OCI-LY1 (cell line): ENCODE data around the gene SPPL2B.

Experiments
- H2AFZ ChIP-seq: fragments of 200-600 bp; sonication (generic), shearing (Covaris generic); 2 replicates; pipeline ENCODE4 v1.6.0; 2014; ENCODE audit warnings: antibody characterized with exemption, mild to moderate bottlenecking, low read length
- H3F3A ChIP-seq: fragments of 200-600 bp; sonication (generic), shearing (Covaris generic); 2 replicates; pipeline ENCODE4 v1.6.0; 2014; ENCODE audit warnings: mild to moderate bottlenecking, antibody characterized with exemption, low read length, moderate library complexity; ENCODE audit not compliant: insufficient read depth
- H3K27ac ChIP-seq: fragments of 200-600 bp; sonication (generic); 2 replicates; pipeline ENCODE4 v1.5.1; 2014; ENCODE audit warnings: low read length, mixed run types, mild to moderate bottlenecking, low read depth; ENCODE audit not compliant: poor library complexity, severe bottlenecking
- H3K27me3 ChIP-seq: fragments of 200-600 bp; sonication (generic); 2 replicates; pipeline ENCODE4 v1.6.0; 2014; ENCODE audit warnings: antibody characterized with exemption, mild to moderate bottlenecking, low read length, moderate library complexity; ENCODE audit not compliant: insufficient read depth
- H3K36me3 ChIP-seq: fragments of 200-600 bp; sonication (generic); 2 replicates; pipeline ENCODE4 v1.6.1; 2014; ENCODE audit warnings: mild to moderate bottlenecking, antibody characterized with exemption, low read length, moderate library complexity, mixed read lengths; ENCODE audit not compliant: insufficient read depth
- H3K4me1 ChIP-seq: fragments of 200-600 bp; sonication (generic); 2 replicates; pipeline ENCODE4 v1.5.1; 2014; ENCODE audit warnings: mild to moderate bottlenecking, low read length, moderate library complexity; ENCODE audit not compliant: insufficient read depth, severe bottlenecking
- H3K4me2 ChIP-seq: fragments of 200-600 bp; sonication (generic), shearing (Covaris generic); 2 replicates; pipeline ENCODE4 v1.6.1; 2014; ENCODE audit warnings: low read length
- H3K4me3 ChIP-seq: fragments of 200-600 bp; sonication (generic); 2 replicates; pipeline ENCODE4 v1.5.1; 2014; ENCODE audit warnings: low read length, low read depth, mild to moderate bottlenecking, mixed read lengths; ENCODE audit not compliant: poor library complexity, severe bottlenecking
- H3K79me2 ChIP-seq: fragments of 200-600 bp; shearing (Covaris generic); 2 replicates; pipeline ENCODE4 v1.6.1; 2016; ENCODE audit warnings: mixed run types, low read length, mixed read lengths; ENCODE audit not compliant: insufficient read depth
- H3K9ac ChIP-seq: fragments of 200-600 bp; sonication (generic), shearing (Covaris generic); 2 replicates; pipeline ENCODE4 v1.6.1; 2014; ENCODE audit warnings: mild to moderate bottlenecking, low read length, mixed read lengths
- H3K9me2 ChIP-seq: fragments of 200-600 bp; sonication (generic), shearing (Covaris generic); 2 replicates; pipeline ENCODE4 v1.6.1; 2014; ENCODE audit warnings: low read depth, mild to moderate bottlenecking, low read length, mixed read lengths
- H3K9me3 ChIP-seq: fragments of 200-600 bp; shearing (Covaris generic); 2 replicates; pipeline ENCODE4 v1.6.1; 2014; ENCODE audit warnings: low read length, mixed read lengths
- H4K20me1 ChIP-seq: fragments of 200-600 bp; sonication (generic), shearing (Covaris generic); 2 replicates; pipeline ENCODE4 v1.6.0; 2016; ENCODE audit warnings: mild to moderate bottlenecking, low read length; ENCODE audit not compliant: insufficient read depth
- EZH2 ChIP-seq: fragments of 200-600 bp; sonication (generic), shearing (Covaris generic); IDR thresholded peaks from 2 replicates; pipeline ENCODE4 v1.8.0; 2017; ENCODE audit warnings: borderline replicate concordance, mixed run types, mild to moderate bottlenecking, antibody characterized with exemption, low read length, moderate library complexity, mixed read lengths
- TF ChIP-seq, protein P1 (sequence below): fragments of 200-600 bp; sonication (generic), shearing (Covaris generic); IDR thresholded peaks from 2 replicates; pipeline ENCODE4 v1.5.1; 2017; ENCODE audit warnings: mild to moderate bottlenecking, antibody characterized with exemption, low read length, moderate library complexity, mixed read lengths

The SPPL2B gene

DNA sequence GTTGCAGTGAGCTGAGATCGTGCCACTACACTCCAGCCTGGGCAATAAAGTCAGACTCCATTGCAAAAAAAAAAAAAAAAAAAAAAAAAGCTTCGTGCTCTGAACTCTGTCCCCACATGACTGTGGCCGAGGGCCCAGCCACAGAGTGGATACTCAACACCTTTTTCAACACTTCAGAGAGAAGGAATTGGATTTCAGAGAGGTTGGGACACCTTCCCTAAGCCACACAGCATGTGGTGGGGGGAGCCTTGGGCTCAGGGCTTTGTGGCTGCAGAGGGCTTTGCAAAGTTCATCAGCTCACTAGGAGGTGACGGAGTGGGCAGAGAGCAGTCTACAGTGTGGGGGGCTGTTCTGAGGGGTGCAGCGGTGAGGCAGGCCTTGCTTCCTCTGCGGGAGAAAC lies 9.6 kb upstream of the SPPL2B start:
- Histone ChIP-seq H3K9me3 (peaks cover 11% of the 10 kb centered on the region), H3K4me2 (no peak overlapping the region), H2AFZ (no peak overlapping the region), H3K79me2 (no peaks in the 10 kb centered on the region), H3K4me3 (no peak overlapping the region), H3K9me2 (no peaks in the 10 kb centered on the region), H3K27ac (peak overlapping the region; percentile 50), H3K36me3 (peaks cover 37% of the 10 kb centered on the region), H3F3A (no peaks in the 10 kb centered on the region), H3K9ac (no peak overlapping the region), H4K20me1 (no peaks in the 10 kb centered on the region), H3K4me1 (peaks cover 37% of the 10 kb centered on the region), H3K27me3 (peaks cover 11% of the 10 kb centered on the region; the same call in 1 of the 2 replicates)
- TF ChIP-seq, protein P1, sequence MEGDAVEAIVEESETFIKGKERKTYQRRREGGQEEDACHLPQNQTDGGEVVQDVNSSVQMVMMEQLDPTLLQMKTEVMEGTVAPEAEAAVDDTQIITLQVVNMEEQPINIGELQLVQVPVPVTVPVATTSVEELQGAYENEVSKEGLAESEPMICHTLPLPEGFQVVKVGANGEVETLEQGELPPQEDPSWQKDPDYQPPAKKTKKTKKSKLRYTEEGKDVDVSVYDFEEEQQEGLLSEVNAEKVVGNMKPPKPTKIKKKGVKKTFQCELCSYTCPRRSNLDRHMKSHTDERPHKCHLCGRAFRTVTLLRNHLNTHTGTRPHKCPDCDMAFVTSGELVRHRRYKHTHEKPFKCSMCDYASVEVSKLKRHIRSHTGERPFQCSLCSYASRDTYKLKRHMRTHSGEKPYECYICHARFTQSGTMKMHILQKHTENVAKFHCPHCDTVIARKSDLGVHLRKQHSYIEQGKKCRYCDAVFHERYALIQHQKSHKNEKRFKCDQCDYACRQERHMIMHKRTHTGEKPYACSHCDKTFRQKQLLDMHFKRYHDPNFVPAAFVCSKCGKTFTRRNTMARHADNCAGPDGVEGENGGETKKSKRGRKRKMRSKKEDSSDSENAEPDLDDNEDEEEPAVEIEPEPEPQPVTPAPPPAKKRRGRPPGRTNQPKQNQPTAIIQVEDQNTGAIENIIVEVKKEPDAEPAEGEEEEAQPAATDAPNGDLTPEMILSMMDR, result no peak
- no peak for TF ChIP-seq EZH2

- Histone ChIP-seq H3F3A (no peaks in the 10 kb centered on the region), H3K9me3 (peaks cover 10% of the 10 kb centered on the region), H3K9me2 (no peaks in the 10 kb centered on the region), H4K20me1 (no peaks in the 10 kb centered on the region), H2AFZ (no peak overlapping the region), H3K36me3 (peaks cover 40% of the 10 kb centered on the region), H3K4me2 (no peak overlapping the region), H3K79me2 (no peaks in the 10 kb centered on the region), H3K9ac (no peak overlapping the region), H3K4me1 (peaks cover 43% of the 10 kb centered on the region), H3K4me3 (no peak overlapping the region), H3K27ac (peak overlapping the region; percentile 50), H3K27me3 (peaks cover 10% of the 10 kb centered on the region; the same call in 1 of the 2 replicates)
- TF ChIP-seq, protein P1, result no peak
- no peak for TF ChIP-seq EZH2
Observed at GRCh38 chr19:2319551-2319950, 8.9 kb upstream of the SPPL2B start.

GRCh38 chr19:2320049-2320448 lies 8.4 kb upstream of the SPPL2B start:
- Histone ChIP-seq H3K27ac (no peak overlapping the region), H3F3A (no peaks in the 10 kb centered on the region), H2AFZ (no peak overlapping the region), H3K4me2 (no peak overlapping the region), H3K9me2 (no peaks in the 10 kb centered on the region), H4K20me1 (no peaks in the 10 kb centered on the region), H3K9me3 (peaks cover 5% of the 10 kb centered on the region), H3K36me3 (peaks cover 36% of the 10 kb centered on the region), H3K27me3 (peaks cover 5% of the 10 kb centered on the region; the same call in 1 of the 2 replicates), H3K4me1 (peaks cover 48% of the 10 kb centered on the region), H3K79me2 (no peaks in the 10 kb centered on the region), H3K4me3 (no peak overlapping the region), H3K9ac (no peak overlapping the region)
- no peak for TF ChIP-seq EZH2

- H3K9me3 ChIP-seq, result no peaks in the 10 kb centered on the region
- peaks cover 39% of the 10 kb centered on the region for H3K36me3 ChIP-seq
- no peaks in the 10 kb centered on the region for H4K20me1 ChIP-seq
- no peak overlapping the region for H3K4me2 ChIP-seq
- no peaks in the 10 kb centered on the region for H3K9me2 ChIP-seq
- no peak overlapping the region for H2AFZ ChIP-seq
- H3K9ac ChIP-seq, result no peak overlapping the region
- H3F3A ChIP-seq, result no peaks in the 10 kb centered on the region
- no peaks in the 10 kb centered on the region for H3K79me2 ChIP-seq
- H3K4me1 ChIP-seq, result peaks cover 51% of the 10 kb centered on the region
- no peak for TF ChIP-seq EZH2
- TF ChIP-seq, protein P1, result no peak
- no peaks in the 10 kb centered on the region for H3K27me3 ChIP-seq
- no peak overlapping the region for H3K27ac ChIP-seq
- H3K4me3 ChIP-seq, result no peak overlapping the region
Observed at GRCh38 chr19:2320939-2321338, 7.5 kb upstream of the SPPL2B start.
